Measurements from ENCODE around the gene PHLDB1.
"Not testable (repeated sequence)": the region's sequence is repeated elsewhere in the genome, so short reads cannot be mapped to it uniquely, and the experiment has no call there.

The PHLDB1 gene

DNA sequence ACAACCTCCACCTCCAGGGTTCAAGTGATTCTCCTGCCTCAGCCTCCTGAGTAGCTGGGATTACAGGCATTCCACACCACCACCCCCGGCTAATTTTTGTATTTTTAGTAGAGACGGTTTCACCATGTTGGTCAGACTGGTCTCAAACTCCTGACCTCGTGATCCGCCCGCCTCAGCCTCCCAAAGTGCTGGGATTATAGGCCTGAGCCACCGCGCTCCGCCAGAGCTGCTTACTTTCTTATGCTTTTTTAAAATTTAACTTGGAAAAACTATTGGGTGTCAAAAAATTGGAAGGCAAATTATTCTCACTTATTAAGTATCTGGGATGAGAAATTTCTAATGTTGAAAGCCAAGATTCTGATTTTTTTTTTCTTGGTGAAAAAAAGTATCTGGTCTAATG lies 3.7 kb upstream of the PHLDB1 start:
- DNase-seq; in situ Hi-C loops (cut with HindIII; ENCODE audit: low pct_ligation_motif_present, low pct_unique_long_range_greater_than_20kb, low sequenced_read_pairs): not testable (repeated sequence)

- in situ Hi-C loops (cut with HindIII; ENCODE audit: low pct_ligation_motif_present, low pct_unique_long_range_greater_than_20kb, low sequenced_read_pairs): no loop called here
- no peak for DNase-seq
Observed at GRCh38 chr11:118604566-118604965, 2.8 kb upstream of the PHLDB1 start.

- in situ Hi-C loops (cut with HindIII; ENCODE audit: low pct_ligation_motif_present, low pct_unique_long_range_greater_than_20kb, low sequenced_read_pairs): no loop called here
Observed at GRCh38 chr11:118605116-118605867, 2.1 kb upstream of the PHLDB1 start.

DNA sequence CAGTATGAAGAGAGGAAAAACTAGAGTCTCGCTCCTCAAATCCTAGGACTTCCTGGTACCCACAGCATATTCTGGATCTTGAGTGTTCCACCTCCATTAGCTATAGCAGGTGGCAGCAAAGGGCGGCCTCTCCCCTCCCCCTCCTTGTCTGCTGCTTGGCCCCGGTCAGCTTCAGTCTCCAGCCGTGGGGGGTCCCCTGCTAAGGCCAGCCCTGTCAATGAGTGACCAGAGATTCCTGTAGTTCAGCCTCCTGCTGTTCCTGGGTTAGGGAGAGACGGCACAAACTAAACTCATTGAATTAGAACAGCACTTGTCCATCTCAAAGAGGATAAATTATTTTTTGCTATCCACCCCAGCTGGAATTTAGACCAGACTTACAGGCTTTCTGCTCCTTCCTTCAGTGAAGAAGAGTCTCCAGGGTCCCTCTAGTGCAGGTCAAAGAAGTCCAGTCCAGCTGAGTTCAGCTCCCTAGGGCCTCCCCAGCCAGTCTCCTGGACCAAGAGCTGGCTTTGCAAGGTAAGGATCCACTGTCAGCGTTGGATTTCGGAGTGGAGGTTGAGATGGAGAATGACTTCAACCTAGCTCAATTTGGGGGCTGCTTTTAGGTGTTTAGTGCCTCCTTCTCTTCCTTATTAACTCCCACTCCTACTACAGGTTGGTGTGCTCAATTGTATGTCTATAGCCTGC lies 1.1 kb upstream of the PHLDB1 start:
- DNase-seq: peak; percentile 88
- in situ Hi-C loops (cut with HindIII; ENCODE audit: low pct_ligation_motif_present, low pct_unique_long_range_greater_than_20kb, low sequenced_read_pairs): no loop called here

More at GRCh38 chr11:118605116-118605867, 2.1 kb upstream of the PHLDB1 start:
- no peak for DNase-seq

DNA sequence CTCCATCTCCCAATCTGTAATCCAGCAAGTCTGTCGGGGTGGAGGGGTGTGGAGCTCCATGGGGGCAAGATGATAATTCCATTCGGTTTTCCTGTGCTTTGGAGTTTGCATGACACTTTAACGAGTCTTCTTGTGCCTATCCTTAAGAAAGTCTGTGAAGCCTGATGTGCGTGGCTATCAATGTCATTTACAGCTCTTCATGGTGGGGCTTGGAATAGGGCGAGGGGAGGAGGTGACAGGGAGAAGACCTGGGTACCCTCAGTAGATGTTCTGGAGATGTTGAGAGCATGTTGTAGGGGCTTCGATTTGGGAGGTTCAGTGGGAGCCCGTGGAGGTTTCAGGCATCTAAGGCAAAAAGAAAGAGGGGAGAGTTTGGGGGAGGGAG lies 579 bp upstream of the PHLDB1 start:
- in situ Hi-C loops (cut with HindIII; ENCODE audit: low pct_ligation_motif_present, low pct_unique_long_range_greater_than_20kb, low sequenced_read_pairs): no loop called here

GRCh38 chr11:118608360-118609227 lies 1.2 kb downstream of the PHLDB1 start:
- in situ Hi-C loops (cut with HindIII; ENCODE audit: low pct_ligation_motif_present, low pct_unique_long_range_greater_than_20kb, low sequenced_read_pairs): no loop called here
- peak; percentile 47 for DNase-seq

More for the DNA sequence above, 579 bp upstream of the PHLDB1 start:
- DNase-seq: no peak

GRCh38 chr11:118609380-118610224 lies 2.2 kb downstream of the PHLDB1 start:
- in situ Hi-C loops (cut with HindIII; ENCODE audit: low pct_ligation_motif_present, low pct_unique_long_range_greater_than_20kb, low sequenced_read_pairs): no loop called here
- no peak for DNase-seq

DNA sequence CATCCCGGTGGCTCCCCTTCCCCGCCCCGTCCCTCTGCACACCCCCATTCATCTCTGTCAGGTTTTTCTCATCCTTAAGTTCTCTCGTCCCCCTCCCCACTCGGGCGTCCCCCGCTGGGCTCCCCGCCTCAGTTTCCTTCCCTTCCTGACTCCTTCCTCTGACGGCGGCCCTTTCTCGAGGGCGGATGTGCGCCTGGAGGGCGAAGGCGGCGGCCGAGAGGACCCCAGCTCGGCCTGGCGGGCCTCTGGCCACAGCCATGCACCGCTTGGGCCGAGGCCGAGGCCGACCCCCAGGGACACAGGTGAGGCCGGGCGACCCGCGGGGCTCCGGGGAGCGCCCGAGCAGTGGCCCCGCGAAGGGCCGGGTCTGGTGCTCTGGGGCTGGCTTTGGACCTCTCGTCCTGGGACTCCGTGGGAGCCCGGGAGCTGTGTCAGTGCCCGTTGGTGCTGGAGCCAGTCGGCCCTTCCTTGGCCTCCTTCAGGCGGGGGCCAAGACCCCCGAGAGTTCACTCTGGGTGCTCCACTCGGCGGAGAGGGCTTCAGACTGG lies 2.9 kb downstream of the PHLDB1 start:
- no peak for DNase-seq
- in situ Hi-C loops (cut with HindIII; ENCODE audit: low pct_ligation_motif_present, low pct_unique_long_range_greater_than_20kb, low sequenced_read_pairs): no loop called here

GRCh38 chr11:118610773-118611432 lies 3.5 kb downstream of the PHLDB1 start:
- DNase-seq: no peak

DNA sequence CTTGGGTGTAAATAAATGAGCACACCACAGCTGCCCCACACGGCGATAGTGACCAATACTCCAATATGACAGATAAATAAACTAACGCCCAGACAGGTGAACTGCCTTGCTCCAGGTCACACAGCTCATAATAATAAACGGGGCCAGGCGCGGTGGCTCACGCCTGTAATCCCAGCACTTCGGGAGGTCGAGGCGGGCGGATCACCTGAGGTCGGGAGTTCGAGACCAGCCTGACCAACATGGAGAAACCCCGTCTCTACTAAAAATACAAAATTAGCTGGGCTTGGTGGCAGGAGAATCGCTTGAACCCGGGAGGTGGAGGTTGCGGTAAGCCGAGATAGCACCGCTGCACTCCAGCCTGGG lies 4.0 kb downstream of the PHLDB1 start:
- DNase-seq; in situ Hi-C loops (cut with HindIII; ENCODE audit: low pct_ligation_motif_present, low pct_unique_long_range_greater_than_20kb, low sequenced_read_pairs): not testable (repeated sequence)

More at GRCh38 chr11:118610773-118611432, 3.5 kb downstream of the PHLDB1 start:
- in situ Hi-C loops (cut with HindIII; ENCODE audit: low pct_ligation_motif_present, low pct_unique_long_range_greater_than_20kb, low sequenced_read_pairs): no loop called here

DNA sequence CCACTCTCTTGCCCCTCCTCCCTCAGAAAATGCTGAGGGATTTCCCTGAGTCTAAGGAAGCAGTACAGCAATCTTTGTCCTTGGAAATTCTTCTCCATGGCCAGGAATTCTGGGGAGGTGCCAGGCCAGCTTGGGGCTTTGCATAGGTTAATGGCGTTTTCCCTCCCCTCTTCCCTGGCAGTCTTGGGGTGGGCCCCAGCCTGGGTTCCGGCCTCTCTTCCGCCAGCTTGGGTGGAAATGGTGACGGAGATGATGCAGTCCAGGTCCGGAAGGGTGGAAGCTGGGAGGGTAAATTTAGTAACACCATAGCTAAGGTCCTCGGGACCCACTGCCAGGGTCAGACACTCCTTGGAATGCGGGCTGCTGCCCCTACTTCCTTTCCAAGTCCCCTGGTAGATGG lies 5.0 kb downstream of the PHLDB1 start:
- in situ Hi-C loops (cut with HindIII; ENCODE audit: low pct_ligation_motif_present, low pct_unique_long_range_greater_than_20kb, low sequenced_read_pairs): no loop called here
- DNase-seq: no peak

DNA sequence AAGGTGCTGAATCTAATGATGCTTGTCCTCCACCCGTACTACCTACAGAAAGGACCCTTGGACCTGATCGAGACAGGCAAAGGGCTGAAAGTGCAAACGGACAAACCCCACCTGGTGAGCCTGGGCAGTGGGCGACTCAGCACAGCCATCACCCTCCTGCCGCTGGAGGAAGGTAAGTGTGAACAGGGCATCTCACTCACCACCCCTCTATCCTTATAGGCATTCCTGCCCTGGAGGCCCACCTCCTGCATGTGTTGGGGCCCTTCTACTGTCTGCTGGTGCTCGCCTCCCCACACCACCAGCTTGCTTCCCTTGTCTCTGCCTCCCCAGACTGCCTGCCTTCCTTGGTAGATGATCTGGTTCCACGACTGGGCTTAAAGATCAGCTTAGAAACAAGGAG lies 7.1 kb downstream of the PHLDB1 start:
- DNase-seq: no peak
- in situ Hi-C loops (cut with HindIII; ENCODE audit: low pct_ligation_motif_present, low pct_unique_long_range_greater_than_20kb, low sequenced_read_pairs): no loop called here

DNA sequence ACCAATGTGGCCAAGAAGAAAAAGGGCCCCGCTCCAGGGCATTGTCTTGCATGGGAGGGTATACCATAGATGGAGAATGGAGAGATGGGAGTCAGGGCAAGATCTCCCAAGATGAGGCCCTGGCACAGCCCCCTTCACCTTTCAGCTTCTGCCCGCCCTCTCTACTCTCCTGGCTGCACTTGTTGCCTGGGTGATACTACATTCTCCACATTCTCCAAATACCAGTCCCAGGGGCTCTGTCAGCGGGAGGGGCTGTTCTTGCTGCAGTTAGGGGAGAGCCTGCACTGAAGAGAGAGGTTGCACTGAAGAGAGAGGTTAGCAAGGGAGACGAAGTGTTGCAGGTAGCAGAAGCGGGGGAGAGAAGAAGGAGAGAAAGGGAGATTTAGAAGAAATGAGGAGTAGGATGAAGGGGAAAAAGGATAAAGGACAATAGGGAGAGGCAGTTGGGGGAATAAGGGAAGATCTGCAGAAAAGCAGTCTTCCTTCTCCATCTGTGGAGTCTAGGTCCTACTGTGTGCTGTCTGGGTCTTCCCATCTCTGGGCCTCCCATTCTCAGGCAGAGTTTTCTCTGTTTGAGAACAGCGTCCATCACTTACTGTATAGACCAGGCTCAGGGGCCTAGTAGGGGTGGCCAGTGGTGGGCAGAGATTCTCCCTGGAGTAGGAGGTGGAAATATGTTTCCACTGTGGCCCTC lies 8.0 kb downstream of the PHLDB1 start:
- in situ Hi-C loops (cut with HindIII; ENCODE audit: low pct_ligation_motif_present, low pct_unique_long_range_greater_than_20kb, low sequenced_read_pairs): no loop called here
- peak; percentile 78 for DNase-seq

DNA sequence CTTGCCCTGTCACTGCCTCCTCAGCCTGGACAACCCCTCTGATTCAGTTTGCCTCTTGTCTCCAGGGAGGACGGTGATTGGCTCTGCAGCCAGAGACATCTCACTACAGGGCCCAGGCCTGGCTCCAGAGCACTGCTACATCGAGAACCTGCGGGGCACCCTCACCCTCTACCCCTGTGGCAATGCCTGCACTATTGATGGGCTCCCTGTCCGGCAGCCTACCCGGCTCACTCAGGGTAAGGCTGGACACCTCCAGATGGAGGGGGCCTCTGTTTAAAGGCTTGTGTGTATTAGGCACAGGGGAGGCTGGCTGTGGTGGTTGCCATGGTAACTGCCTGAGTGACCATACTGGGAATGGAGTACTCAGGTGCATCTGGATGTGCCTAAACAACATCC lies 8.6 kb downstream of the PHLDB1 start:
- no peak for DNase-seq
- in situ Hi-C loops (cut with HindIII; ENCODE audit: low pct_ligation_motif_present, low pct_unique_long_range_greater_than_20kb, low sequenced_read_pairs): no loop called here

- DNase-seq: no peak
- in situ Hi-C loops (cut with HindIII; ENCODE audit: low pct_ligation_motif_present, low pct_unique_long_range_greater_than_20kb, low sequenced_read_pairs): no loop called here
Observed at GRCh38 chr11:118618115-118618990, 10.9 kb downstream of the PHLDB1 start.

GRCh38 chr11:118618991-118619375 lies 11.6 kb downstream of the PHLDB1 start:
- peak; percentile 65 for DNase-seq
- in situ Hi-C loops (cut with HindIII; ENCODE audit: low pct_ligation_motif_present, low pct_unique_long_range_greater_than_20kb, low sequenced_read_pairs): no loop called here
